Measurements from ENCODE around the gene DLST.

DNA sequence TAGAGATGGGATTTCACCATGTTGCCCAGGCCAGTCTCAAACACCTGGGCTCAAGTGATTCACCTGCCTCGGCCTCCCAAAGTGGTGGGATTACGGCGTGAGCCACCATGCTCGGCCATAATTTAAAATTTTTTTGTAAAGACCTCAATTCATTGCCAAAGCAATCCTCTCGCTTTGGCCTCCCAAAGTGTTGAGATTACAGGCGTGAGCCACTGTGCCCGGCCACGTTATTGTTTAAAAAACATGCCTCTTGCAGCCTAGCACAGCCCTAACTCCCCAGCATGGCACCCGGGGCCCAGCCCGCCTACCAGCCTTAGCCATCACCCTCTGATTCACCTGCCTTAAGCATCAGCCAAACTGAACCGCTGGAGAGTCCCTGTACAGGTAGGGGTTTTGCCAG lies 54.4 kb downstream of the DLST start:
- TF ChIP-seq, protein P1, sequence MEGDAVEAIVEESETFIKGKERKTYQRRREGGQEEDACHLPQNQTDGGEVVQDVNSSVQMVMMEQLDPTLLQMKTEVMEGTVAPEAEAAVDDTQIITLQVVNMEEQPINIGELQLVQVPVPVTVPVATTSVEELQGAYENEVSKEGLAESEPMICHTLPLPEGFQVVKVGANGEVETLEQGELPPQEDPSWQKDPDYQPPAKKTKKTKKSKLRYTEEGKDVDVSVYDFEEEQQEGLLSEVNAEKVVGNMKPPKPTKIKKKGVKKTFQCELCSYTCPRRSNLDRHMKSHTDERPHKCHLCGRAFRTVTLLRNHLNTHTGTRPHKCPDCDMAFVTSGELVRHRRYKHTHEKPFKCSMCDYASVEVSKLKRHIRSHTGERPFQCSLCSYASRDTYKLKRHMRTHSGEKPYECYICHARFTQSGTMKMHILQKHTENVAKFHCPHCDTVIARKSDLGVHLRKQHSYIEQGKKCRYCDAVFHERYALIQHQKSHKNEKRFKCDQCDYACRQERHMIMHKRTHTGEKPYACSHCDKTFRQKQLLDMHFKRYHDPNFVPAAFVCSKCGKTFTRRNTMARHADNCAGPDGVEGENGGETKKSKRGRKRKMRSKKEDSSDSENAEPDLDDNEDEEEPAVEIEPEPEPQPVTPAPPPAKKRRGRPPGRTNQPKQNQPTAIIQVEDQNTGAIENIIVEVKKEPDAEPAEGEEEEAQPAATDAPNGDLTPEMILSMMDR (IDR thresholded peaks at IDR 0.05): no peak
- no peak for TF ChIP-seq POLR2A (IDR thresholded peaks at IDR 0.05)
